GM12865 (cell line): ENCODE measurements around the gene KLHL25.

Experiments used
- DNase-seq: peaks from one replicate; pipeline ENCODE4 v3.0.0; 2010; ENCODE audit warnings: low read depth
- H3K4me3 ChIP-seq: 2 replicates; pipeline ENCODE4 v1.5.1; 2011; ENCODE audit warnings: mild to moderate bottlenecking, low read depth, low read length, control low read depth
- TF ChIP-seq, protein P1 (sequence below): IDR thresholded peaks from 2 replicates; pipeline ENCODE4 v1.5.1; 2011; ENCODE audit warnings: low read length, control low read depth, low read depth, inconsistent platforms; ENCODE audit not compliant: insufficient read depth; ENCODE audit errors: missing control alignments

KLHL25 gene

DNA sequence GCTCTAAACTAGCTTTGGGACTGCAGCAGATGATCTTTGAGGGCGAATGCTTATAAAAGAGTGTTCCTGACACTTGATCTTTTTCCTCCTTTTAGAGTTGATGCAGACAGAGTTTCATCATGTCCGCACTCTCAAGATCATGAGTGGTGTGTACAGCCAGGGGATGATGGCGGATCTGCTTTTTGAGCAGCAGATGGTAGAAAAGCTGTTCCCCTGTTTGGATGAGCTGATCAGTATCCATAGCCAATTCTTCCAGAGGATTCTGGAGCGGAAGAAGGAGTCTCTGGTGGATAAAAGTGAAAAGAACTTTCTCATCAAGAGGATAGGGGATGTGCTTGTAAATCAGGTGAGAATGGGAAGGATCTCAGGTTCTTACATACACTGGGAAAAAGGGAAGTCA, 75.7 kb downstream of the KLHL25 start:
- no peak overlapping the region for H3K4me3 ChIP-seq
- no peak for DNase-seq
- TF ChIP-seq, protein P1, sequence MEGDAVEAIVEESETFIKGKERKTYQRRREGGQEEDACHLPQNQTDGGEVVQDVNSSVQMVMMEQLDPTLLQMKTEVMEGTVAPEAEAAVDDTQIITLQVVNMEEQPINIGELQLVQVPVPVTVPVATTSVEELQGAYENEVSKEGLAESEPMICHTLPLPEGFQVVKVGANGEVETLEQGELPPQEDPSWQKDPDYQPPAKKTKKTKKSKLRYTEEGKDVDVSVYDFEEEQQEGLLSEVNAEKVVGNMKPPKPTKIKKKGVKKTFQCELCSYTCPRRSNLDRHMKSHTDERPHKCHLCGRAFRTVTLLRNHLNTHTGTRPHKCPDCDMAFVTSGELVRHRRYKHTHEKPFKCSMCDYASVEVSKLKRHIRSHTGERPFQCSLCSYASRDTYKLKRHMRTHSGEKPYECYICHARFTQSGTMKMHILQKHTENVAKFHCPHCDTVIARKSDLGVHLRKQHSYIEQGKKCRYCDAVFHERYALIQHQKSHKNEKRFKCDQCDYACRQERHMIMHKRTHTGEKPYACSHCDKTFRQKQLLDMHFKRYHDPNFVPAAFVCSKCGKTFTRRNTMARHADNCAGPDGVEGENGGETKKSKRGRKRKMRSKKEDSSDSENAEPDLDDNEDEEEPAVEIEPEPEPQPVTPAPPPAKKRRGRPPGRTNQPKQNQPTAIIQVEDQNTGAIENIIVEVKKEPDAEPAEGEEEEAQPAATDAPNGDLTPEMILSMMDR, result no peak

DNA sequence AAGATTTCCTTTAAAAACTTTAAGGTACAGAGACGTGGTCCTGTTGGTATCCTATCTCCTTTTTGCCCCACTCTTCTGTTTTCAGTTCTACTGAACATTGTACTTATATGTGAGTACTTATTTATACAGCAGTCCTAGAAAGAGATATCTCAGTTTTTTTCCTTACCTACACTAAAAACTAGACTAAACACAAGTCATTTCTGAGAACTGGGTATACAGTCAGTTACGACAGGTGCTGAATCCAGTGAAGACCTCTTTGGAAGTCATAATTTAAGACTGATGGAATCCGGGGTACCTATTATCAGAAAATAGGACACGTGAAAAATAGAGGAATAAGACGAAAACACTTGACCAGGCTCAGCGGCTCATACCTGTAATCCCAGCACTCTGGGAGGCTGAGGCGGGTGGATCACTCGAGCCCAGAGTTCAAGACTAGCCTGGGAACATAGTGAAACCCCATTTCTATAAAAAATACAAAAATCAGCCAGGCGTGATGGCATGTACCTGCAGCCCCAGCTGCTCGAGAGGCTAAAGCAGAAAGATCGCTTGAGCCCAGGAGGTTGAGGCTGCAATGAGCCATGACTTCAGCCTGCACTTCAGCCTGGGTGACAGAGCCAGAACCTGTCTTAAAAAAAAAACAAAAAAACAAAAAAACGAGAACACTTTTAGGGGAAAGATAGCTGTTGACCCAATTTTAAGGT, 76.3 kb downstream of the KLHL25 start:
- TF ChIP-seq, protein P1, result no peak
- peak; percentile 84 for DNase-seq
- H3K4me3 ChIP-seq, result no peak overlapping the region

DNA sequence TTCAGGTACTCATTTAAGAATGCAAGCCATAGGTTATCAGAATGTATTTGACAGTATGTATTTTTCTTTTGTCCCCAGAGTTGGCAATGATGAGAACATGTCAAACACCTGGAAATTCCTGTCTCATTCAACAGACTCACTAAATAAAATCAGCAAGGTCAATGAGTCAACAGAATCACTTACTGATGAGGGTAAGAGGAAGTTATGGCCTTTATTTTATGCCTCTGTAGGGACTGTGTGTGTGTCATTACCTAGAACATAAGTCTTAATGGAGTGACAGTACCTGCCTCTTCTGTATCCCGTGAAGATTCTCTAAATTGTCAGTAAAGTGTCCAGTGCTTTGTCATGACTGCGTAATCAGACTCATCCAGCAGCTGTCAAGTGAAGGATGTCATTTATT, 77.5 kb downstream of the KLHL25 start:
- TF ChIP-seq, protein P1, result no peak
- no peak for DNase-seq
- H3K4me3 ChIP-seq, result no peak overlapping the region

DNA sequence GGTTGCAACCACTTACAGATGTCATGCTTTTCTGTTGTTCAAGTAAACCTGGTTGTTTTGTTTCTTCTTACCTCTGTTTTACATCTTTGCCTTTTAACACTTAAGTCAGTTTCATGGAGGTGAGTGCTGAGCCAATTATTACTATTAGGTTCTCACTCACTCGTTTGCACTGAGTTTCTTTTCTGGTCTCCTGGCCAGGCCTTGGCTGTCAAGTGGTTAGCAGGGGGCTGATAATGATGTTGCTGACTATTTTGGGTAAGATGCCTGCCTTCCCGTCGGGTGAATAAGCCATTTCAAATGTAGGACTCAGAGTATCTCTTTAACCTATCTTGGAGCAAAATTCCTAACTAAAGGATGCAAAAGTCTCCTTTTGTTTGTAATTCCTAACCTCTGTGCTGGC, 78.5 kb downstream of the KLHL25 start:
- no peak overlapping the region for H3K4me3 ChIP-seq
- TF ChIP-seq, protein P1, result no peak
- no peak for DNase-seq

DNA sequence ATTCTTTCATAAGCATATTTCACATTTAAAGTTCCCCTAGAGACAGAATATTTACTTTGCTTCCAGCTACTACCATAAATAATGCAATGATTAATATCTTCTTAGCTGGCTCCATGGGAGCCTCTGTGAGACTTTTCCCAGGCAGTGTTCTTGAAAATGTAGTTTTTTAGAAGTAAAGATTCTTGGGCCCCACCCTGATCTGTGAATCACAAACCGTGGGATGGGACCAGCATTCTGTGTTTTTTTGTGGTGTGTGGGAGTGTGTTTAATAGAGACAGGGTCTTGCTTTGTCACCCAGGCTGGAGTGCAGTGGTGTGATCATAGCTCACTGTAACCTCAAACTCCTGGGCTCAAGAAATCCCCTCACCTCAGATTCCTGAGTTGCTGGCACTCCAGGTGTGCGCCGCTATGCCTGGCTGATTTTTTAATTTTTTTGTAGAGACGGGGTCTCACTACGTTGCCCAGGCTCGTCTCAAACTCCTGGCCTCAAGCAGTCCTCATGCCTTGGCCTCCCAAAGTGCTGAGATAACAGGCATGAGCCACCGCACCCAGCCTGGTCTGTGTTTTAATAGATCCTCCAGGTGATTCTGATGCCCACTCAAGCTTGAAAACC, 83.0 kb downstream of the KLHL25 start:
- no peak overlapping the region for H3K4me3 ChIP-seq
- DNase-seq, result no peak
- TF ChIP-seq, protein P1, result no peak

DNA sequence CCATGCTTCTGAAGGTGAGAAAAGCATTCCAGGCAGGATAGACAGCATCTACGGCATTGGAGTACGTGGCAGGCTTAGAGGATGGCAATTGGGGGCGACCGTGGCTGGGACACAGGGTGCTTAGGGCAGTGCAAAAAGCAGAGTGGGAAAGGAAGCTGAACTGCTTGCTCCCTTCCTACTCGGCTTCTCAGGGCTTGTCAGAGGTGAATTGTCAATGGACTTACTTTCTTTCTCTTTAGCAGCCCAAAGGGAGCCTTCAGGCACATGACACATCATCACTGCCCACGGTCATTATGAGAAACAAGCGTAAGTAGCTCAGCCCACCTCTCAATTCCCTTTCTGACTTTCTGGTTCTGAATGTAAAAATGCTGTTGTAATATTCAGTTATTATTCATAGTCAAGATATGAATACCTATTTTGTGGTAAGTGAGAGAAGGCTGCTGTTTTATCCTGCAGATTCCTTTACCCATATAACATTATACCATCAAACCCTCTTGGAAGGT, 84.3 kb downstream of the KLHL25 start:
- H3K4me3 ChIP-seq, result peak overlapping the region; percentile 15
- TF ChIP-seq, protein P1, result no peak
- peak; percentile 90 for DNase-seq
